A549 treated with CORT108297 at 1 μM for 4 hours (cell line): ENCODE results near the gene MAP2K7. TPM values are rescaled to one million over a fixed set of nuclear protein-coding genes. Genes with fewer than 3 reads are reported as not detected.

Experiments
- total RNA-seq: library from RNA; stranded (reverse); fragments of 200-300 nt; extraction: Qiagen RNA extraction; gene quantifications from 5 replicates; pipeline ENCODE4 v1.2.3, GENCODE V29; 2022

The MAP2K7 gene
- 12.3 to 18.3 TPM (median 17.0 TPM) in 5 replicates for total RNA-seq

DNA sequence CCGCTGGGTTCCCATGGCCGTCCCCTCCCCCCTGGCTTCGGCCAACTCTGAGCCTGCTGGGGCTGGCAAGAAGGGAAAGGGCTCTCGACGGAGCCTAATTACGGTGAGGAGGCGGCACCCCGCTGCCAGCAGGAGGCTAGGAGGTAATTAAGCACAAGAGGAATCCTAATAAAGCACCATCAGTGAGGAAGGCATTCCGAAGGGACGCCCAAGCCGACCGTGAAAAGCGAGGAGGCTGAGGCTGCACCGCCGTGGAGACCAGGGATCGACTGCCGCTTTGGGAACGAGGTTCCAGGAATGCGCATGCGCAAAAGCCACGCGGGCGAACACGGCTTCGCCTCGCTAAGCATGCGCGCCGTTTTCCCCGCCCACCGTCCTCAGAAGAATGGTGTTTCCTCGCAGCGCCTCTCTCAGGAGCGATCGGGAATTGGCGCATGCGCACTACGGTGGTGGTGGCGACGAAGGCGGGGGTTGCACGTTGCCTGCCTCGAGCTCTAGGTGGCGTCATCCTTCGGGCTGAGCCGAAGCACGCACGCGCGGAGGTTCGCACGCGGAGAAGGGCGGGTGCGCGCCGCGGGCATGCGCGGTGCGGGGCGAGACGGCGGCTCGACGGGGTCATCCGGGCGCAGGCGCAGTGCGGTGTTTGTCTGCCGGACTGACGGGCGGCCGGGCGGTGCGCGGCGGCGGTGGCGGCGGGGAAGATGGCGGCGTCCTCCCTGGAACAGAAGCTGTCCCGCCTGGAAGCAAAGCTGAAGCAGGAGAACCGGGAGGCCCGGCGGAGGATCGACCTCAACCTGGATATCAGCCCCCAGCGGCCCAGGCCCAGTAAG, at the start of gene MAP2K7:
Gene MAP2K7, plus strand, starts transcription at position 634 of the 830 bp plus-strand sequence. Its CDS starts 68 bp downstream, at position 702.

GRCh38 chr19:7874076-7874896, 29.4 kb upstream of the MAP2K7 start, which contains the start of gene PRR36:
PRR36 (minus strand) TSS chr19:7874390; CDS start chr19:7873689, 701 bp downstream.

GRCh38 chr19:7888145-7888825, 15.4 kb upstream of the MAP2K7 start, which contains the start of gene LRRC8E:
LRRC8E (plus strand) TSS chr19:7888510; CDS start chr19:7895604, 7,094 bp downstream.

DNA sequence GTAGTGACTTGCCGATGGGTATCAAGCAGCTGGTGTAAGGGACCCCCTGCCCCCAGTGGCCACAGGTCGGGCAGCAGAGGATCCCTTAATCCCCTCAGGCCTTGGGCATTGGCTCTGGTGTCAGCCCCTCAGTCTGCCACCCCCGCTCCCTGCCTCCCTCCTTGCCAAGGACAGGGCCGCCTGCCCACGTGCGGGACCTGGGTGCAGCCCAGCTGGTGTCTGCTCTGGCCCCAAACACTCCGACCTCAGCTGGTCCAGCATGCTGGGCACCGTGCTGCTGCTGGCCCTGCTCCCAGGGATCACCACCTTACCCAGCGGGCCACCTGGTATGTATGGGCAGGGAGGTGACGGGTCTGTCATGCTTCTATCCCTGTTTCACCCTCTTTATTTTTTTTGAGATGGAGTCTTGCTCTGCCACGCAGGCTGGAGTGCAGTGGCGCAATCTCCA, 10.9 kb downstream of the MAP2K7 start, which contains the start of gene TGFBR3L:
Gene TGFBR3L, plus strand, starts transcription at position 233 of the 448 bp plus-strand sequence.

DNA sequence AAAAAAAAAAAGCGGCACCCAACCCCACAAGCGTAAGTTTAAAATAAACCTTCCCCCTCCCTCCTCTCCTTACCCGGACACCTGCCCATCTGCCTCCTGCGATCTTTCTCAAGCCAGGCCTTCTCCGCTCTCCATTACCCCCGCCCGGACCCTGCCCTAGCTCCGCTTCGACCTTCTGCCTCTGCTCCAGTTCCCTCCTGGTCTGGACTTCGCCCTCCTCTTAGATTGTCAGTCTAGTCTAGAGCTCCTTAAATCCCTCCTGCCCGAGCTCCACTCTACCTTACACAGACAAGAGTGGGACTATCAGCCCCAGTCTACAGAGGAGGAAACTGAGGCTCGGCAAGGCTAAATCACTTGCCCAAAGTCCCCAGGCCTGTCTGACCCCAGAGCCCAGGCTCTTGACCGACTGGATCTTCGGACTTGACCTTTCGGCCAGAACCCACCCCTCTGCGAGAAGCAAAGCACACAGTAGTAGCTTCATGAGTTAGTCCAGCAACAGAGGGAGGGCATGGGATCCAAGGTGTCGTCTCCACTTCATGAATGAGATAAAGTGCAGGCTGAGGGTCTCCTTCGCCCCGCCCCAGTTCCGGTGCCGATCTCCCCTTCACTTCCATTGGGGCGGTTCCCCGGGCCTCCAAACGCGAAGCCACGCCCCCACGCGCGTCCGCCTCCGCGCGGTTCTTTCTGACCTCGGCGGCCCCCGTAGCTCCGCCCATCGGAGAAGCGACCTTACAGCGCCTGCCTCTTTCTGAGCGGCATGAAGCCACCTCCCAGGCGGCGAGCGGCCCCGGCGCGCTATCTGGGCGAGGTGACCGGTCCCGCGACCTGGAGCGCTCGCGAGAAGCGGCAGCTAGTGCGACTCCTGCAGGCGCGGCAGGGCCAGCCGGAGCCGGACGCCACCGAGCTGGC, 16.2 kb downstream of the MAP2K7 start, which contains the start of gene SNAPC2:
Gene SNAPC2, plus strand, starts transcription at position 729 of the 909 bp plus-strand sequence. Its CDS starts 29 bp downstream, at position 758.

GRCh38 chr19:7926021-7926726, 22.5 kb downstream of the MAP2K7 start, which contains the start of gene CTXN1:
CTXN1 (minus strand) TSS chr19:7926135; CDS start chr19:7925538, 597 bp downstream.

GRCh38 chr19:7943444-7944176, 39.9 kb downstream of the MAP2K7 start, which contains the start of gene TIMM44:
TIMM44 (minus strand) TSS chr19:7943666; CDS start chr19:7943651, 15 bp downstream.

Other genes starting within 250 kb of the MAP2K7 start
- gene RETN, start 234.8 kb upstream of the MAP2K7 start, total RNA-seq, result not detected in 5 replicates
- not detected in 5 replicates for gene MCEMP1, start 226.8 kb upstream of the MAP2K7 start, total RNA-seq
- gene TRAPPC5, start 223.0 kb upstream of the MAP2K7 start, total RNA-seq, result 43.7 to 109 TPM (median 104 TPM) in 5 replicates
- gene FCER2, start 201.7 kb upstream of the MAP2K7 start, total RNA-seq, result not detected in 5 replicates
- not detected in 5 replicates for gene CLEC4G, start 171.8 kb upstream of the MAP2K7 start, total RNA-seq
- gene CD209, start 156.3 kb upstream of the MAP2K7 start, total RNA-seq, result not detected in 5 replicates
- not detected in 5 replicates for gene CLEC4M, start 140.6 kb upstream of the MAP2K7 start, total RNA-seq
- gene EVI5L, start 73.7 kb upstream of the MAP2K7 start, total RNA-seq, result 1.2 to 2.1 TPM (median 1.6 TPM) in 5 replicates
- gene PRR36, start 29.5 kb upstream of the MAP2K7 start, total RNA-seq, result 0.22 to 0.48 TPM (median 0.37 TPM) in 5 replicates
- 4.9 to 7.9 TPM (median 6.4 TPM) in 5 replicates for gene LRRC8E, start 15.4 kb upstream of the MAP2K7 start, total RNA-seq
- gene TGFBR3L, start 11.0 kb downstream of the MAP2K7 start, total RNA-seq, result 0.73 to 2.3 TPM (median 2.1 TPM) in 5 replicates
- 20.5 to 32.0 TPM (median 30.8 TPM) in 5 replicates for gene SNAPC2, start 16.5 kb downstream of the MAP2K7 start, total RNA-seq
- 8.5 to 24.3 TPM (median 22.2 TPM) in 5 replicates for gene CTXN1, start 22.3 kb downstream of the MAP2K7 start, total RNA-seq
- 26.8 to 32.5 TPM (median 29.3 TPM) in 5 replicates for gene TIMM44, start 39.8 kb downstream of the MAP2K7 start, total RNA-seq
- 61.7 to 69.8 TPM (median 66.7 TPM) in 5 replicates for gene ELAVL1, start 101.8 kb downstream of the MAP2K7 start, total RNA-seq
- not detected in 5 replicates for gene CCL25, start 148.9 kb downstream of the MAP2K7 start, total RNA-seq
- gene FBN3, start 245.7 kb downstream of the MAP2K7 start, total RNA-seq, result 0.01 TPM in 3 of 5 replicates, not detected in the others